Stimulated activated CD4-positive, alpha-beta T cell treated with anti-CD3 and anti-CD28 coated beads, Interleukin-15, amount 100 ng/mL, for 1 hour (primary cell): Measurements from ENCODE around the gene KIAA1217.
"Not testable (repeated sequence)": the region's sequence is repeated elsewhere in the genome, so short reads cannot be mapped to it uniquely, and the experiment has no call there.

Experiments
- DNase-seq, 2 donors: peaks; one replicate each; pipeline ENCODE4 v3.0.0-alpha.2; 2020; ENCODE audit warnings: low read depth in 1 of 2, low spot score in 1 of 2

Gene KIAA1217

GRCh38 chr10:24462291-24462813 is 253.4 kb downstream of the KIAA1217 start:
- no peak for DNase-seq

GRCh38 chr10:24462889-24463552 is 254.1 kb downstream of the KIAA1217 start:
- no peak for DNase-seq

GRCh38 chr10:24463611-24464426 is 254.9 kb downstream of the KIAA1217 start:
- no peak for DNase-seq

GRCh38 chr10:24465124-24465874 is 256.4 kb downstream of the KIAA1217 start:
- DNase-seq, result no peak

GRCh38 chr10:24465891-24466818 is 257.2 kb downstream of the KIAA1217 start:
- DNase-seq, result no peak

GRCh38 chr10:24467136-24467535 is 258.2 kb downstream of the KIAA1217 start:
- no peak for DNase-seq

DNA sequence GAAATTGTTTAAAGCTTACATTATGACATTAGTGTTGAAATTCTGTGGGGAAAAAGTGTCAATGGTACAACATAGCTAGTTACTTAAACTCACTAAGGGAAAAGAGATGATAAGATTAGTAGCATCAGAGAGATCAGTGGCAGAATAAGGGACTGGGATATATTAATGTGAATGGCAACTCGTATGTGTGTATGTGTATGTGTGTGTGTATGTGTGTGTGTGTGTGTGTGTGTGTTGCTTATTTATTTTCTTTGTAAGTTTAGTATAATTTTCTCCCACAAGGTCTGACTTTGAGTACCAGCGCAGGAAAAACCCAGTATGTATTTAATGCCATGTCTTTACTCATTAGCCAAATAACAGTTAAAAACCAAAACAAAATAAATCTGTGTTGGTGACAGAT is 258.7 kb downstream of the KIAA1217 start:
- DNase-seq, result no peak

DNA sequence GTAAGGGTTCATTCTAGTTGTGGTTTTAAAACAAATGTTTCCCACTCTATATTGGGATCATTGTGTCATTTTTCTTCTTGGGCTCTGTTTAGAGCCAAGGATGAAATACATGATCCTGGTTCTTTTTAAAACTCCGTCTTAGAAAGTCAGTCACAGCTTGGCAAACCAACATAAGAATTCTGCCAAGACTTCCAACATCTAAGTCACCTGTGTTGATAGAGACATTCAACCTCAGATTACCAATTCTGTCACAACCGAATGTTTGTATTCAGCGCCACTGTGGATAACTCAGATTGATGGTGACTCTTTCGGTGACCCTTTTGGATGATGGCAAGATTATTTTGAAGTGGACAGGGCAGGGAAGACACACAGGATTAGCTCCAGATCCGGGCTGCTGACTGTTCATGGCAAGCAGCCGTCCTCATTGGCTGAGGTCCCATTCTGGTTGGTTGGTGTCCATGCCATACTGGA is 259.4 kb downstream of the KIAA1217 start:
- no peak for DNase-seq

- DNase-seq, result no peak
These were observed 261.1 kb downstream of the KIAA1217 start for GRCh38 chr10:24469993-24470392.

DNA sequence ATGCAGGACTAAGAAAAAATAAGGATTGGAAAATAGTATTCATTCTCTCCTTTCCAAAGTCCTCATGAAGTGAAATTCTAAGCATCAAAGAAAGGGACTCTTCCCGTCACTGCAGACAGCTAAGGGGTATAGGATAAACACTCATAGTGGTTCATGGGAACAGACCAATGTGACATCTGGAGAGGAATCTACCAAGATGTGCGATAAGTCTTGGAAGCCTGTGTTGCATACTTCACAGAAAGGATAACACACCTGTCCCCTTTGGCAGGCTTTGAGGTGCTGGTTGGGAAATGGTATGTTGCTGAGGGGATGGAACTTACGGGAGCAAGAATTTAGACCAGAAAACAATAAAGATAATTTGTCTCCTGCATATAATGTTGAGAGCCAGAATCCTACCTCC is 266.7 kb downstream of the KIAA1217 start:
- no peak for DNase-seq

DNA sequence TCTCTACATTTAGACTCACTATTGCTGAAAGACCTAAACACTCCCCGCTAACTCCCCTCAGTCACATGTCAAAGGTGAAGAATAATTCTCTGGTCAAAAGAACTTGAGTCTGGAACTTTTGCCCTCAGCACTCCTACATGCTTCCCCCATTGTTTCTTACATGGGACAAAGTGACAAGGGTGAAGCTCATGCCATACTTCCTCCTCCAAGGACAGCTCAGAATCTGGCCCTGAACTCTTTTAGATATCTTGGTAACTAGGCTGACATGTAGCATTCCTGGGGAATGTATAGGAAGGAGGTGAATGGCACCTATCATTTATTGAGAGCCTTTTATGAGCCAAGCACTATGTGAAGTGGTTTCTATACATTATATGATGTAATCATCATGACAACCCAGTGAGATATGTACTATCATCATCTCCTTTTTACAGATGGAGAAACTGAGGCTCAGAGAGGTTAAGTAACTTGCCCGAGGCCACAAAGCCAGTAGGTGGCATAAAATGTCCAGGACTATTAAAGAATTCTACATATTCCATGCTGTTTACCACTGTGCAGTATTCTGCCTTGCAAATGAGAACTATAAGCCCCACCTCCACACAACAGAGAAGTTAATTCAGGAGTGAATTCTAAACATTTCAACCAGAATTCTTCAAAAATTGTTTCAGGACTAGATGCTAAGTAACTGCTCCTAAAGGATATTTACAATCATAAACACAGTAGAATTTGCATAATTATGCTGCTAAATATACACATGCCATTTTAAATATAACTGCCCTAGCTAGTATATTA is 268.2 kb downstream of the KIAA1217 start:
- DNase-seq, result no peak

- DNase-seq, result no peak
These were observed 269.0 kb downstream of the KIAA1217 start for GRCh38 chr10:24477915-24478314.

- no peak for DNase-seq
These were observed 270.9 kb downstream of the KIAA1217 start for GRCh38 chr10:24479806-24480205.

- no peak for DNase-seq
These were observed 271.5 kb downstream of the KIAA1217 start for GRCh38 chr10:24480447-24480846.

DNA sequence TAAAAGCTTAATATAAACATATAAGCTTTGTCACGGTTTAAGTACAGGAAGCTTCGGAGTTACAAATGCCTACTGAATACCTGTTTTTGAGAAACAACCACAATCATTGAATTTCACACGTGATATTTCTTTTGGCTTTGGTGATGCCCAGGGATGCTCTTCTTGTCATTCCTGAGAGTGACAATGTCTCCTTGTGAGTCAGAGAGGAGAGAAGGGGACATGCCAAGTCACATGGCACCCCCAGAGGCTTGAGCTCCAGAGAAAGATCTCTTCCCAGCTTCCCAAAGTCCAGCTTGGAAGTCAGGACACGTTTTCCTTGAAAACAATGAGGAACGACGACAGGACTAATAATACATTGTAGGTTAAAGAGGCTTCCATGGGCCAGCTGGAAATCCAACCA is 272.3 kb downstream of the KIAA1217 start:
- no peak for DNase-seq

- not testable (repeated sequence) for DNase-seq
These were observed 273.8 kb downstream of the KIAA1217 start for GRCh38 chr10:24482713-24483112.

DNA sequence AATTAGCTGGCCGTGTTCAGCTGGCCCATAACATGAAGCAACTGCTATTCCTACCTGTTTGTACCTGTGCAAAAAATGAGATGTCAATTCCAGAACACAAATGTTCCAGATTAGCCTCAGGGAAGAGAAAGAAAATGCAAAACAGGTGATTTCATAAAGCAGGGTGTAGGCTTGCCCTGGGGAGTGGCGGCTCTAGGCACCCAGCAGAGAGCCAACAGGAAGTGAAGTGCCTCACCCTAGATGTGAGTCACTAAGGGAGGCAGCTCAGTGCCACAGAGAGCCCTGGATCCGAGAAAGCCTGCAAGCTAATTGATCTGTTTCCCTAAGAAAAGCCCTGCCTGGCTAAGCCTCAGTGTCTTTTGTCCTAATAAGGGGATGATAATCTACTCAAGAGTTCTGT is 274.8 kb downstream of the KIAA1217 start:
- no peak for DNase-seq

- no peak for DNase-seq
These were observed 275.8 kb downstream of the KIAA1217 start for GRCh38 chr10:24484771-24485170.

- DNase-seq, result no peak
These were observed 276.4 kb downstream of the KIAA1217 start for GRCh38 chr10:24485304-24485703.

DNA sequence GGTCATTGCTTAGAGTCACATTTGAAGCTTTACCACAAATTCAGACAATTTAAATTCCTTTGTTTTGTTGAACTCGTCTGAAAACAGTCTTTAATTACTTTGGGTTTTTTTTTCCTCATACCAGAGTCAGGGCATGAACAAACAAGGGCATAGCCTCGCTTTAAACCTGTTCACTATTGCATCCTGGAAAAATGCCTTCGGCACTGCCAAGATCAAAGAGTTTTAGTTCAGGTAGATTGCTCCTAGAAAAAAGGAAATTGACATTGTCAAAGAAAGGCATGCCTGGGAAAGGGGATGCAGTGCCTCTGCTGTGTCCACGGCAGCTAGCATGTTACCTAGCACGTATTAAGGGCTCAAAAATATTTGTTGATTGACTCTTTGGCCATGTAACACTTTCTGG is 279.7 kb downstream of the KIAA1217 start:
- no peak for DNase-seq
